T follicular helper cell (primary cell): ENCODE results near the gene TNFRSF13B.
"Not testable (repeated sequence)": the region's sequence is repeated elsewhere in the genome, so short reads cannot be mapped to it uniquely, and the experiment has no call there.

ENCODE experiments used
- DNase-seq: peaks from one replicate; pipeline ENCODE4 v3.0.0-alpha.2; 2020; ENCODE audit warnings: low read depth

TNFRSF13B gene

GRCh38 chr17:16909472-16910246 lies 62.3 kb downstream of the TNFRSF13B start:
- DNase-seq: no peak

GRCh38 chr17:16908273-16908672 lies 63.6 kb downstream of the TNFRSF13B start:
- no peak for DNase-seq

- no peak for DNase-seq
Observed at GRCh38 chr17:16906680-16907079, 65.2 kb downstream of the TNFRSF13B start.

- no peak for DNase-seq
Observed at GRCh38 chr17:16905593-16906191, 66.2 kb downstream of the TNFRSF13B start.

- not testable (repeated sequence) for DNase-seq
Observed at GRCh38 chr17:16903070-16903469, 68.8 kb downstream of the TNFRSF13B start.

GRCh38 chr17:16900288-16900882 lies 71.5 kb downstream of the TNFRSF13B start:
- no peak for DNase-seq

GRCh38 chr17:16897211-16897896 lies 74.6 kb downstream of the TNFRSF13B start:
- DNase-seq: not testable (repeated sequence)

- DNase-seq: not testable (repeated sequence)
Observed at GRCh38 chr17:16896235-16896634, 75.7 kb downstream of the TNFRSF13B start.

GRCh38 chr17:16893527-16893926 lies 78.4 kb downstream of the TNFRSF13B start:
- DNase-seq: not testable (repeated sequence)

- DNase-seq: not testable (repeated sequence)
Observed at GRCh38 chr17:16892876-16893454, 79.0 kb downstream of the TNFRSF13B start.

GRCh38 chr17:16889088-16889465 lies 82.8 kb downstream of the TNFRSF13B start:
- DNase-seq: no peak
